Peyer's patch (tissue), 4 donors: ENCODE measurements around the gene MARCHF6.

Experiments used
- CTCF ChIP-seq, 6 experiments: fragments of 450-650 bp in 4 of 6; fragments of 200-600 bp in 2 of 6; sonication (generic) in 1 of 6; IDR thresholded peaks; one replicate each; pipeline ENCODE4 v1.5.1; 2017 to 2019; ENCODE audit warnings: antibody characterized with exemption in 6 of 6, mild to moderate bottlenecking in 3 of 6, moderate library complexity in 1 of 6
- POLR2A ChIP-seq, 2 donors: fragments of 450-650 bp; IDR thresholded peaks; one replicate each; pipeline ENCODE4 v1.5.1; 2017; ENCODE audit warnings: antibody characterized with exemption in 2 of 2, mild to moderate bottlenecking in 2 of 2, moderate library complexity in 2 of 2

- TF ChIP-seq CTCF (IDR thresholded peaks at IDR 0.05) = no peak
- peak; percentile 22 to 60 for TF ChIP-seq POLR2A (IDR thresholded peaks at IDR 0.05)
These were observed 47.4 kb upstream of the MARCHF6 start for GRCh38 chr5:10306114-10306513.
